GM12875 (cell line): ENCODE data around the gene P2RY14.

ENCODE experiments used
- H3K4me3 ChIP-seq: one replicate; pipeline ENCODE4 v1.5.1; 2011; ENCODE audit warnings: low read depth, low read length, control low read depth
- CTCF ChIP-seq: IDR thresholded peaks from 2 replicates; pipeline ENCODE4 v1.5.1; 2011; ENCODE audit warnings: low read depth, mild to moderate bottlenecking, control low read depth, inconsistent platforms, low read length, moderate library complexity, borderline replicate concordance; ENCODE audit not compliant: insufficient read depth

The P2RY14 gene

DNA sequence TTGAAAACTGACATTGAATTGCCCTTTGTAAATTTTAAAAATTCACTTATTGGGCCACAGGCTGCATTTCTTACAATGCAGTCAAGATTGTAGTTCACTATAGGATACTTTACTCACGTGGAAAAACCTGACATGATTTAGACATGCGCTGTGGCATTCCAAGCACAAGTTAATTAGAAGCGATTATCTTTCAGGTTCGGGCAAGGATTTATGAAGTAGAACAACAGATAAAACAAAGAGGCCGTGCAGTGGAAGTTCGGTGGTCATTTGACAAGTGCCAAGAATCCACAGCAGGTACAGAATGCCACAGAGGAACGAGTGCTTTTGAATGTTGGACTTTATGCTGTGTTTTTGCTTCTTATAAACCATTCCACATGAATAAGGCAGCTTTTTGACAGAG, 113.1 kb downstream of the P2RY14 start:
- H3K4me3 ChIP-seq, result no peak overlapping the region
- no peak for TF ChIP-seq CTCF
